GM18499 (cell line): ENCODE measurements around the gene HSPA12A.

Experiments used
- ATAC-seq: cut with Tn5 transposase; IDR thresholded peaks from one replicate; pipeline ENCODE4 v1.9.1; 2021; ENCODE audit warnings: moderate number of reproducible peaks; ENCODE audit not compliant: insufficient read depth, unreplicated experiment

The HSPA12A gene

GRCh38 chr10:116698364-116698763, 44.0 kb downstream of the HSPA12A start:
- ATAC-seq = no peak

DNA sequence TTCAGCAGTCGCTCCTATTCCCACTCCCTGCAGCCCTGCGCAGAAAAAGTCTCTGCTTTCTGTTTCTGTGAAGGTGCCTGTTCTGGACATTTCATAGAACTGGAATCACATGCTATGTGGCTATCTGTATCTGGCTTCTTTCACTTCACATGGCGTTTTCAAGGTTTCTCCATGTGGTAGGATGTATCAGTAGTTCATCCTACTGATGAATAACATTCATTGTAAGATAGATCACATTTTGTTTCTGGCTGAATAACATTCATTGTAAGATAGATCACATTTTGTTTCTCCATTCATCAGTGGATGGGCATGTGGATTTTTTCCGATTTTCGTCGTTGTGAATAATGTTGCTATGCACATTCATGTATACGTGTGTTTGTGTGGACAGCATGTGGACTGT, 44.5 kb downstream of the HSPA12A start:
- no peak for ATAC-seq

GRCh38 chr10:116696919-116697318, 45.4 kb downstream of the HSPA12A start:
- peak; percentile 82 for ATAC-seq

GRCh38 chr10:116694927-116695268, 47.5 kb downstream of the HSPA12A start:
- no peak for ATAC-seq

DNA sequence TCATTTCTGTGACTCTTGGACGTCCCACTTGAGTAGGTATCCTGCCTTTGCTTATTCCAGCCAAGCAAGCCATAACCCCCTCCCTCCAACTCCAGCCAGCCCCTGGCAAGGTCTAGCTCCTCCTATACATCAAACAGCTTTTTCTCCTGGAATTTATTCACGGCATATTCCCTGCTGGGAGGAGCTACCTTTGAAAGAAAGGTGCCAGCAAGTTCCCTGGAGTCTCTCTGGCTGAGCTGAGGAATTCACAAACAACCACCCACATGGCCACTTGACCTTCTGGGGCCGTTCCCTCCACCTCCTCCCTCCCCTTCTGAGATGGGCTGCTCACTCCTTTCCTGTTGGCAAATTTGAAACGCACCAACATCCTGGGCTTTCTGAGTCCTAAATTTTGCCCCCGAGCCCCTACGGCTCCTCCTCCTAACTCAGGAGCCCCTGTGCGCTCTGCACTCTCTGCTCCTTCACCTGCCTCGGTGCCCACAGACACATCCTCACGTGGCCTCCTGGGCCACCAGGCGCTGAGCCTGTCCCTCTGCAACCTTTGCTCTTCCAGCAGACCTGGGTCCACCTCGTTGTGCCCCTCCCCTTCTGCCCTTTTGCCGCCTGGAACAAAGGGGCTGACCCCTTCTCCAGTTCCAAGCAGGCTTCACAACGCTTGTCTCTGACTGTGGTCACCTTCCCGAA, 48.0 kb downstream of the HSPA12A start:
- ATAC-seq = no peak

DNA sequence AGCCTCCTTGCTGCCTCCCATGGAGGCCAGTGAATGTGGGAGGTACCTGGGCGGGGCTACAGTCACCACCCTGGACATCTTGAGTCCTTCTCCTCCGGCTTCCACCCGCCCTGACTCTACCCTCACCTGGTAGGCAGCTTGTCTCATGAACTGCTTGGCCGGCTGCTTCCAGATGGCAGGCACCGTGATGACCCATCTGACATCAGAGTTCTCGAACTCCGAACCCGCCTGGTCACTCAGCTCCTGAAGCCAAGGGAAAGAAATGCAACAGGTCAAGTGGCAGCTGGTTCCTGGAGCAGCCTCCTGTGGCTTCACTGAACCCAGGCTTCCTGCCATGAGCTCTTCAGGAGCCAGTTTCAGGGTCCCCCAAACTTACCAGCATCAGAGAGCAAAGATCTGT, 50.1 kb downstream of the HSPA12A start:
- no peak for ATAC-seq

DNA sequence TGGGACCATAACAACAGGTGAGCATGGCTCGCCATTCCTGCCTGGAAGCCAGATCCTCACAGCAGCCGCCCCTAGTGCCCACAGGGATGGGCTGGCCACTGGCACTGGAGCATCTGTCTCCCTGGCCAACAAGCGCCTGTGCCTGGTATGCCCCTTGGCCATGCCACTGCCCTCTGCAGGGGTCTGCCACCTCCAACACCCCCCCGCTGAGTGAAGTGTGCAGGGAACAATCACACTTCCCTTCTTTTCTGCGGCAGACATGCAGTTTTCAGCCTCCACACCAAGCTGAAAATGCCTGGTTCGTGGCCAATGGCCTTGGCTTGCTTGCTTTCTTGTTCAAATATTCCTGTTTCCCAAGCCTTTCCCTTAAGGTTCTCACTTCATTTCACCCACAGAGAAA, 50.7 kb downstream of the HSPA12A start:
- no peak for ATAC-seq

DNA sequence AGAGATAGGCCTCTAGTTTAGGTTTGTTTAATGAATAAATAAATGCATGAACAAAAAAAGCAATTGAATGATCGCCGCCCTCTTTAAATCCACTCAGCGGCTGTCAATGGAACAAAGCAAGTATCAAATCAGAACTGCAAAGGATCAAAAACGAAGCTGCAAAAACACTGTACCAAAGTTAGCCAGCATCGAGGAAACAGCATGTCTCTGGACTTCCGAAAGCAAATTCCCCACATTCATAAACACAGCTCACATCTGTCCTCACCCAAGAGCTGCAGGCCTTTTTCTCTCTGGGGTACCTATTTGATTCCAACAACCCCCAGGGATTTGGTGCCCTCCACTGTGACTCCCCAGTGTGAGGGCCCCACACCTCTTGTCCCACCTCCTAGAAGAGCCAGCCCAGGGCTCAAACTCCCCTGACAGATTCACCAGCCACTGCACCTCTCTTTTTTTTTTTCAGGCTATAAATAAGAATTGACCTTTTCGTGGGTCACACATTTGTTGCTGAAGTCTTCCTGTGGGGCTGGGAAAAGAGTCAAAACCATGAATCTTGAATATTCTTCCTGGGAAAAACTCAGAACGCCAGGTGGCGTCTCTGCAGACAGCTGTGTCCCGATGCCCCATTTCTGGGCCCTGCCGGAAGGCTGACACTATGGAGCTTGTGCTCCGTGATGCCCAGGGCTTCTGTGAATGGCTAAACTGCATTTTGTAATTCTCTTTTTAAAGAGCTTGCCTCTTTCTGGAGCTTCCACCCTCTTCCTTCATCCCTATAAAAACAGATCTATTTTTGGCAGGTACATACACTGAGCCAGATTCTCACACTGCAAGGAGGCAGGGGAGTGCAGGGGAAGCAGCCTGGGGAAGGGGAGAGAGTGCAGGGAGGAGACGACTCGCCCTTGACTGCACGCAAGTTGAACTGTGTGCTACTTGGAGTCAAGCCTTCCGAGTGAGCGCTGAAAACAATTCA, 51.7 kb downstream of the HSPA12A start:
- ATAC-seq = no peak

GRCh38 chr10:116689744-116690143, 52.6 kb downstream of the HSPA12A start:
- ATAC-seq = no peak

DNA sequence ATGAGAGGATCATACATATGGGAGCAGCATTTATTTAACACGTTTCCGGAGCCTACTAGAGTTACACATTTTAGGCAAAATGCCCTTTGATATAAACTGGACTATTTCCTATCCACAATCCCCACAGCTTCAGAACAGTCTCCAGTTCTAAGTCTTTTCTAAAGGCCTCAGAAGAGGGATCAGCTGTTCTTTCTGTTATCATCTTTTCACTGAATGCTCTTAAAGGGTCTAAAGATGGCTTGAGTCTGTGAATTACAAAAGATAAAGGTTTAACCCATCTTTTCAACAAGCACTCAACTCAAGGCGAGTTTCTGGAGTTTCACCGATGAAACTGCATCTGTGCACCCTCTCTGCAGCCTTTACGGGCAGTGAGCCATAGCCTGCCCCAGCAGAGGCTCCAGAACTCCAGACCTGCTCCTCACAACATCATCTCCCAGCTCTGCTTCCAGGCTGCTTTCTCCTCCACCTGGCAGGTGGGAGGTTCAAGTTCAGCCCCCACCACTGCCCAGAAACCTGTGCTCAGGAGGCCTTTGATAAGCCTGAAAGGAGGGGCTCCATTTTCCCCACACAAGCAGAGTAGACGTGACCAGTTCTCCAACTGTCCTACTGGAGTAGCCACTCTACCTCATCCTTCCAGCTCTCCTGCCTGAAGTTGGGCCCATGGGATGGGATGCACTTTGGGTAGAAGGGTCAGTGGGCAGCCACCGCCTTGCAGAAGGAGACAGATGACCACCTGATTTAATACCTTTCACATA, 53.4 kb downstream of the HSPA12A start:
- no peak for ATAC-seq

DNA sequence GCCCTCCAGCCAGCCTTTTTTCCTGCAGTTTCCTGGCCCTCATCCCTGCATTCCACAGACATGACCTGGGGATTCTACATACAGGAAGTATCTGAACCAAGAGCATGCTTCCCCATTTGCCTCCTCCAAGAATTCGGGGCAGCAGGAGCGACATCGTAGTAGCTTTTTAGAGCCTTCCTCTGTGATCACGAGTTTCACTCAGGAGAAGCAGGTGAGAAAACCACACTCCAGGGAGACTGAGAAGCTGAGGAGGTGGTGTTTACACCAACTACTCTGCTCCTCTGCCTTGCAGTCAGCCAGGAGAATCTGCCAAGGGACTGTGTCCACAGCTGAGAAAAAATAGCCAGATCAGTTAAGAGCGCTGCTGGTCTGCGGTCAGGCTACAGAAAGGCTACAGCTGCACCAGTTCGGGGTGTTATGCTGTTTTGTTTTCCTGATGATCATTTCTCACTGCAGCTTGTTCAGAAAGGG, 54.1 kb downstream of the HSPA12A start:
- no peak for ATAC-seq

- ATAC-seq = no peak
These were observed 54.7 kb downstream of the HSPA12A start for GRCh38 chr10:116687633-116688032.

- ATAC-seq = no peak
These were observed 55.7 kb downstream of the HSPA12A start for GRCh38 chr10:116686632-116687031.

- ATAC-seq = no peak
These were observed 56.6 kb downstream of the HSPA12A start for GRCh38 chr10:116685807-116686206.

DNA sequence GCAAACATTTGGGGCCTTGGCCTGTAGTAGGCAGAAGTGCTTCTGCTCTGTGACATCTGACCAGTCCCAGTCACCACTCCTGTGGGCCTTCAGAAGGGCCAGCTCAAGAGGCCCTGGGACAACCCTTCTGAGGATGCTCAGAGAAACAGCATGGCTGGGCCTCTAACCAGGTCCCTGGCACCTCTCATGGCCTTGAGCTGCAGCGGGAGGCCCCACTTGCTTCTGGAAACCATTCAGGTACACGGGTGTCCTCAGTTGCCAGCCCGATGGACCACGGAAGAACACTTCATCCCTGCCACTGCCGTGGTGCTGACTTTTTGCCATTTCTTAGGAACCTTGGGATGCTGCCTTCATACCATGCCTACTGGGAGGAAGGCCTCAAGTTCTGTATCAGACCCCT, 57.6 kb downstream of the HSPA12A start:
- ATAC-seq = no peak

- ATAC-seq = no peak
These were observed 58.5 kb downstream of the HSPA12A start for GRCh38 chr10:116683821-116684220.

DNA sequence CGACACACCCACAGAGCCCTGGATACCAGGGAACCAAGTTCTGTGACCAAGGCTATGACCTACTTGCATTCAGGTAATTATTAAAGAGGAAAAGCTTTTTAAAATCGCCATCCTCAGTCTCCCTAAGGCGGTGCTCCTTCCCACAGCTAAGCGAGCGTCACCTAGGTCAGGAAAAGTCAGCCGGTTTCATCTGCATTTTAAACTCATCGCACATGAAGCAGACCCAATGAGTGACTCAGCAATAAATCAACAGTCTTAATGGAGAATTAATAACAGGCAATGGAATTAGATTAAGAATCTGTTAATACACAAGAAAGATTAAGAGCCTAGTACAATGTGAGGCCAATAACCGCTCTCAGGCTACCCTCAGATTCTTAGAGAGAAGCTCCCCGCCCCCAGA, 59.2 kb downstream of the HSPA12A start:
- ATAC-seq = no peak

- no peak for ATAC-seq
These were observed 63.0 kb downstream of the HSPA12A start for GRCh38 chr10:116679351-116679750.

DNA sequence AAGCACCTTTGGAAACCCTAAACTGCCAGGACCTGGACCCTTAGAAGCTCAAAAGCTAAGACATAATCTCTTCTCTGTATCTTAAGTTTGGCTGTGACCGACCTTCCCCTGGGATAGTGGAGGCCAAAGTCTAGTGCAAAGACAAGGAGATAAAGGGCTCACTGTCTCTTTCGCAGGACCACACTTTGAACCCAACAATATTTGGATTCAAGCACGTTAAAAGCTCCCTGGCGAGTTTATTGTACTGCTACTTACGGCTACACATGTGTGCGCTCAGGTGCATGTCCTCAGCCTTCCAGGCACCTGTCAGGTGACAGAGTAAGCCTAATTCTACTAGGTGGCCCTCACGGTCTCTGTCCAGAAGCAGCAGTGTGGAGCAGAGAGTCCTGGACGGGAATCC, 65.7 kb downstream of the HSPA12A start:
- ATAC-seq = no peak

- no peak for ATAC-seq
These were observed 66.2 kb downstream of the HSPA12A start for GRCh38 chr10:116676118-116676517.

GRCh38 chr10:116674901-116675423, 67.4 kb downstream of the HSPA12A start:
- ATAC-seq = no peak
